LNCAP (cell line): ENCODE measurements around the gene PLPP7.

Source experiments
- CTCF ChIP-seq: fragments of 450-650 bp; IDR thresholded peaks from 2 replicates; pipeline ENCODE4 v1.5.1; 2017; ENCODE audit warnings: mild to moderate bottlenecking

The PLPP7 gene

GRCh38 chr9:131329241-131329641 lies 39.7 kb downstream of the PLPP7 start:
- TF ChIP-seq CTCF, result no peak

GRCh38 chr9:131330814-131331600 lies 41.5 kb downstream of the PLPP7 start:
- no peak for TF ChIP-seq CTCF

GRCh38 chr9:131333771-131334628 lies 44.5 kb downstream of the PLPP7 start:
- TF ChIP-seq CTCF, result no peak

GRCh38 chr9:131334629-131335367 lies 45.3 kb downstream of the PLPP7 start:
- no peak for TF ChIP-seq CTCF

- no peak for TF ChIP-seq CTCF
Measured at GRCh38 chr9:131335368-131335755, 45.8 kb downstream of the PLPP7 start.

GRCh38 chr9:131337131-131337848 lies 47.8 kb downstream of the PLPP7 start:
- no peak for TF ChIP-seq CTCF

GRCh38 chr9:131346559-131346958 lies 57.0 kb downstream of the PLPP7 start:
- no peak for TF ChIP-seq CTCF
